SK-N-SH treated with all-trans-retinoic acid at 6 μM for 48 hours (cell line): Measurements from ENCODE around the gene NALCN.

Source experiments
- ATAC-seq: fragments of 200-7000 bp; cut with Tn5 transposase; 3 replicates; pipeline ENCODE4 v1.9.1; 2020; ENCODE audit warnings: mild to moderate bottlenecking, moderate library complexity
- ARNTL ChIP-seq: fragments of 450-650 bp; formaldehyde crosslinking; IDR thresholded peaks from 2 replicates; pipeline ENCODE4 v1.5.0; 2020; ENCODE audit warnings: low read depth, mild to moderate bottlenecking, moderate library complexity, borderline replicate concordance
- BACH2 ChIP-seq: fragments of 250-450 bp; sonication (Bioruptor Pico); IDR thresholded peaks from 2 replicates; pipeline ENCODE4 v1.9.0; 2021; ENCODE audit warnings: mild to moderate bottlenecking, borderline replicate concordance
- CSDC2 ChIP-seq: fragments of 250-450 bp; sonication (Bioruptor Pico); IDR thresholded peaks from 2 replicates; pipeline ENCODE4 v1.5.0; 2020; ENCODE audit warnings: mild to moderate bottlenecking, moderate library complexity
- ESRRG ChIP-seq: fragments of 250-450 bp; sonication (Bioruptor Pico); IDR thresholded peaks from 2 replicates; pipeline ENCODE4 v1.6.1; 2021; ENCODE audit warnings: mild to moderate bottlenecking
- OSR1 ChIP-seq: fragments of 250-450 bp; sonication (Bioruptor Pico); IDR thresholded peaks from 2 replicates; pipeline ENCODE4 v1.8.0; 2022; ENCODE audit warnings: moderate library complexity, mild to moderate bottlenecking, inconsistent platforms
- PPARA ChIP-seq: fragments of 250-450 bp; sonication (Bioruptor Pico); IDR thresholded peaks from 2 replicates; pipeline ENCODE4 v1.5.0; 2020; ENCODE audit warnings: mild to moderate bottlenecking, borderline replicate concordance
- SNAI2 ChIP-seq: fragments of 250-450 bp; sonication (Bioruptor Pico); IDR thresholded peaks from 2 replicates; pipeline ENCODE4 v1.5.0; 2020; ENCODE audit warnings: mild to moderate bottlenecking, moderate library complexity
- TCF4 ChIP-seq: fragments of 250-450 bp; sonication (Bioruptor Pico); IDR thresholded peaks from 2 replicates; pipeline ENCODE4 v1.8.0; 2021; ENCODE audit warnings: mild to moderate bottlenecking, moderate library complexity, borderline replicate concordance
- TOX ChIP-seq: fragments of 250-450 bp; sonication (Bioruptor Pico); IDR thresholded peaks from 2 replicates; pipeline ENCODE4 v1.8.0; 2021; ENCODE audit warnings: mild to moderate bottlenecking, moderate library complexity, borderline replicate concordance
- ZC3H10 ChIP-seq: fragments of 250-450 bp; sonication (Bioruptor Pico); IDR thresholded peaks from 2 replicates; pipeline ENCODE4 v1.5.1; 2021; ENCODE audit warnings: mild to moderate bottlenecking, moderate library complexity
- ZFP3 ChIP-seq: fragments of 250-450 bp; sonication (Bioruptor Pico); IDR thresholded peaks from 2 replicates; pipeline ENCODE4 v1.5.0; 2020; ENCODE audit warnings: mild to moderate bottlenecking, moderate library complexity
- ZFP30 ChIP-seq: fragments of 450-650 bp; formaldehyde crosslinking; IDR thresholded peaks from 2 replicates; pipeline ENCODE4 v1.5.0; 2022; ENCODE audit warnings: mild to moderate bottlenecking, moderate library complexity
- ZNF565 ChIP-seq: fragments of 450-650 bp; formaldehyde crosslinking; conservative IDR thresholded peaks from 2 replicates; pipeline ENCODE4 v1.5.0; 2020; ENCODE audit warnings: low read depth, mild to moderate bottlenecking, moderate library complexity
- ZNF70 ChIP-seq: fragments of 450-650 bp; formaldehyde crosslinking; IDR thresholded peaks from 2 replicates; pipeline ENCODE4 v1.5.0; 2020; ENCODE audit warnings: mild to moderate bottlenecking, moderate library complexity
- ZNF8 ChIP-seq: fragments of 450-650 bp; formaldehyde crosslinking; IDR thresholded peaks from 2 replicates; pipeline ENCODE4 v1.5.0; 2020; ENCODE audit warnings: mild to moderate bottlenecking, moderate library complexity
- TF ChIP-seq, protein P1 (sequence below): fragments of 250-450 bp; sonication (Bioruptor Pico); IDR thresholded peaks from 2 replicates; pipeline ENCODE4 v1.5.1; 2021; ENCODE audit warnings: mild to moderate bottlenecking, moderate library complexity
- TF ChIP-seq, protein P2 (sequence below): fragments of 250-450 bp; sonication (Bioruptor Pico); IDR thresholded peaks from 2 replicates; pipeline ENCODE4 v1.8.0; 2021; ENCODE audit warnings: low read depth, mild to moderate bottlenecking, moderate library complexity, borderline replicate concordance
- TF ChIP-seq, protein P3 (sequence below): fragments of 250-450 bp; sonication (Bioruptor Pico); IDR thresholded peaks from 2 replicates; pipeline ENCODE4 v1.5.0; 2020; ENCODE audit warnings: mild to moderate bottlenecking, moderate library complexity
- TF ChIP-seq, protein P4 (sequence below): fragments of 250-450 bp; sonication (Bioruptor Pico); IDR thresholded peaks from 2 replicates; pipeline ENCODE4 v1.5.1; 2020; ENCODE audit warnings: low read depth, mild to moderate bottlenecking, moderate library complexity
- TF ChIP-seq, protein P5 (sequence below): fragments of 250-450 bp; sonication (Bioruptor Pico); IDR thresholded peaks from 2 replicates; pipeline ENCODE4 v1.8.0; 2020; ENCODE audit warnings: mild to moderate bottlenecking, moderate library complexity, borderline replicate concordance

Gene NALCN

DNA sequence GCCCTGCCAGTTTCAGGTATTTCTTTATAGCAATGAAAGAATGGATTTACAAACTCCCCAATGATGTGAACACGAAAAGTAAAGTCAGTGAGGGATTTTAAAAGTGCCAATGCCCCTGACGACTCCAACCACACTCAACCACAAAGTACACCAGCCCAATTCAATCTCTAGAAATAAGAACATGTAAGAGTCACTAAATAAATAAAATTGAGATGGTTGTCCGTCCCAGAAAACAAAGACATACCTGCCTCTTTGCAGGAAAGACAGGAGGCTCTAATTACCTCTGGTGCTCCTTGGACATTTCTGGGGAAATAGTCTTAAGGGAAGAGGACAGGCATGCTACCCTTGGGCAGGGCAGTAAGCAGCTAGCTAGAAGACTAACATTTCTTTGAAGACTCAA is 55.8 kb downstream of the NALCN start:
- TF ChIP-seq SNAI2 (CRISPR knock-in tag) = no peak
- TF ChIP-seq ZNF8 (CRISPR knock-in tag) = no peak
- TF ChIP-seq, all 23 proteins: peak for 0
- ATAC-seq = no peak

DNA sequence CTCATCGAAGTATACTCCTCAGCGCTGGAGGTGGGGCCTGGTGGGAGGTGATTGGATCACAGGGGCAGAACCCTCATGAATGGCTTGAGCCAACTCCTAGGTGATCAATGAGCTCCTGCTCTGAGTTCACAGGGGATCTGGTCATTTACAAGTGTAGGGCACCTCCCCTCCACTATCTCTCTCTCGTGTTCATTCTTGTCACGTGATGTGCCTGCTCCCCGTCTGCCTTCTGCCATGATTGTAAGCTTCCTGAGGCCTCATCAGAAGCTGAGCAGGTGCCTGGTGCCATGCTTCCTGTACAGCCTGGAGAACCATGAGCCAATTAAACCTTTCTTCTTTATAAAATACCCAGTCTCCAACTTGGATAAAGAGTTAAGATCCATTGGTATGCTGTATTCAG is 61.4 kb downstream of the NALCN start:
- TF ChIP-seq BACH2 (CRISPR knock-in tag) (no peak), ZC3H10 (CRISPR knock-in tag) (no peak), CSDC2 (CRISPR knock-in tag) (no peak), ZFP30 (CRISPR knock-in tag) (no peak), PPARA (CRISPR knock-in tag) (no peak), OSR1 (CRISPR knock-in tag) (no peak), ZFP3 (no peak), TOX (CRISPR knock-in tag) (no peak)
- TF ChIP-seq, protein P1, sequence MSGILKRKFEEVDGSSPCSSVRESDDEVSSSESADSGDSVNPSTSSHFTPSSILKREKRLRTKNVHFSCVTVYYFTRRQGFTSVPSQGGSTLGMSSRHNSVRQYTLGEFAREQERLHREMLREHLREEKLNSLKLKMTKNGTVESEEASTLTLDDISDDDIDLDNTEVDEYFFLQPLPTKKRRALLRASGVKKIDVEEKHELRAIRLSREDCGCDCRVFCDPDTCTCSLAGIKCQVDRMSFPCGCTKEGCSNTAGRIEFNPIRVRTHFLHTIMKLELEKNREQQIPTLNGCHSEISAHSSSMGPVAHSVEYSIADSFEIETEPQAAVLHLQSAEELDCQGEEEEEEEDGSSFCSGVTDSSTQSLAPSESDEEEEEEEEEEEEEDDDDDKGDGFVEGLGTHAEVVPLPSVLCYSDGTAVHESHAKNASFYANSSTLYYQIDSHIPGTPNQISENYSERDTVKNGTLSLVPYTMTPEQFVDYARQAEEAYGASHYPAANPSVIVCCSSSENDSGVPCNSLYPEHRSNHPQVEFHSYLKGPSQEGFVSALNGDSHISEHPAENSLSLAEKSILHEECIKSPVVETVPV = no peak
- TF ChIP-seq, protein P2, sequence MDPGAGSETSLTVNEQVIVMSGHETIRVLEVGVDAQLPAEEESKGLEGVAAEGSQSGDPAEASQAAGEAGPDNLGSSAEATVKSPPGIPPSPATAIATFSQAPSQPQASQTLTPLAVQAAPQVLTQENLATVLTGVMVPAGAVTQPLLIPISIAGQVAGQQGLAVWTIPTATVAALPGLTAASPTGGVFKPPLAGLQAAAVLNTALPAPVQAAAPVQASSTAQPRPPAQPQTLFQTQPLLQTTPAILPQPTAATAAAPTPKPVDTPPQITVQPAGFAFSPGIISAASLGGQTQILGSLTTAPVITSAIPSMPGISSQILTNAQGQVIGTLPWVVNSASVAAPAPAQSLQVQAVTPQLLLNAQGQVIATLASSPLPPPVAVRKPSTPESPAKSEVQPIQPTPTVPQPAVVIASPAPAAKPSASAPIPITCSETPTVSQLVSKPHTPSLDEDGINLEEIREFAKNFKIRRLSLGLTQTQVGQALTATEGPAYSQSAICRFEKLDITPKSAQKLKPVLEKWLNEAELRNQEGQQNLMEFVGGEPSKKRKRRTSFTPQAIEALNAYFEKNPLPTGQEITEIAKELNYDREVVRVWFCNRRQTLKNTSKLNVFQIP (CRISPR knock-in tag) = no peak
- TF ChIP-seq, all 23 proteins: peak for 0
- ATAC-seq = no peak

DNA sequence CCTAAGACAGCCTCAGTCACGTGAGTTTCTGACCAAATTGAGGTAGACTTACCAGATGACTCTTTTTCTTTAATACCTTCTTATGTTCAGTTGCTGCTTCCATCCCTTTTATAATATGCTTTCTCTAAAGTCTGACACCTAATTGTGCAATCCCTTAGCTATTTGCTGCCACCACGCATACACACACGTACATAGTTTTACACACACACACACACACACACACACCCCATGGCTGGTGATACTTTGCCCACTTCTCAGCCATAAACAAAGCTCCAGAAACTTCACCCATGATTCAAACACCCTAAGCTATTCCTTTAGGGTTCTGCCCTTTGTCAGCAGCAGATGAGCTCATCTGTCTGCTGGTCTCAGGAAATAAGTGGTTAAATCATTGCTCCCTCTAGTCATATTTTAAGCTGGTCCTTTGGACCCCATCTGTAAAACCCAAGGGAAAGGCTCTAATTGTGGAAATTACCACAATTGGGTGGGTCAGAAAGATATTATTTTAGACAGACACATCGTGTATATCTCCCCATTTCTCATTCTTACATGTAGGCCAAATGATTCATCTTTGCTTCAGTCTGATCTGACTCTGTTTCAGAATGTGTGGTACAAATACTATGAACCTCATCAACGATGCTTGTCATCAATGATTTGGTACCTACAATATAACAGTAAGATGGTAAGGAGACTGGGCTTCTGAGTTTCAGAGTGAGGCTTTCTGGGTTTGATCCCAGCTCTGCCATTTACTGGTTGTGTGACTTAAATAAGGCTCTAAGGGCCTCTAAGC is 69.2 kb downstream of the NALCN start:
- TF ChIP-seq ESRRG (CRISPR knock-in tag) (no peak), CSDC2 (CRISPR knock-in tag) (no peak), ZNF70 (CRISPR knock-in tag) (no peak), PPARA (CRISPR knock-in tag) (no peak), ZNF565 (CRISPR knock-in tag) (no peak), SNAI2 (CRISPR knock-in tag) (no peak), ZC3H10 (CRISPR knock-in tag) (no peak), ARNTL (no peak), TCF4 (CRISPR knock-in tag) (no peak), OSR1 (CRISPR knock-in tag) (no peak)
- TF ChIP-seq, protein P1 = no peak
- TF ChIP-seq, protein P3, sequence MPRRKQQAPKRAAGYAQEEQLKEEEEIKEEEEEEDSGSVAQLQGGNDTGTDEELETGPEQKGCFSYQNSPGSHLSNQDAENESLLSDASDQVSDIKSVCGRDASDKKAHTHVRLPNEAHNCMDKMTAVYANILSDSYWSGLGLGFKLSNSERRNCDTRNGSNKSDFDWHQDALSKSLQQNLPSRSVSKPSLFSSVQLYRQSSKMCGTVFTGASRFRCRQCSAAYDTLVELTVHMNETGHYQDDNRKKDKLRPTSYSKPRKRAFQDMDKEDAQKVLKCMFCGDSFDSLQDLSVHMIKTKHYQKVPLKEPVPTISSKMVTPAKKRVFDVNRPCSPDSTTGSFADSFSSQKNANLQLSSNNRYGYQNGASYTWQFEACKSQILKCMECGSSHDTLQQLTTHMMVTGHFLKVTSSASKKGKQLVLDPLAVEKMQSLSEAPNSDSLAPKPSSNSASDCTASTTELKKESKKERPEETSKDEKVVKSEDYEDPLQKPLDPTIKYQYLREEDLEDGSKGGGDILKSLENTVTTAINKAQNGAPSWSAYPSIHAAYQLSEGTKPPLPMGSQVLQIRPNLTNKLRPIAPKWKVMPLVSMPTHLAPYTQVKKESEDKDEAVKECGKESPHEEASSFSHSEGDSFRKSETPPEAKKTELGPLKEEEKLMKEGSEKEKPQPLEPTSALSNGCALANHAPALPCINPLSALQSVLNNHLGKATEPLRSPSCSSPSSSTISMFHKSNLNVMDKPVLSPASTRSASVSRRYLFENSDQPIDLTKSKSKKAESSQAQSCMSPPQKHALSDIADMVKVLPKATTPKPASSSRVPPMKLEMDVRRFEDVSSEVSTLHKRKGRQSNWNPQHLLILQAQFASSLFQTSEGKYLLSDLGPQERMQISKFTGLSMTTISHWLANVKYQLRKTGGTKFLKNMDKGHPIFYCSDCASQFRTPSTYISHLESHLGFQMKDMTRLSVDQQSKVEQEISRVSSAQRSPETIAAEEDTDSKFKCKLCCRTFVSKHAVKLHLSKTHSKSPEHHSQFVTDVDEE (CRISPR knock-in tag) = no peak
- TF ChIP-seq, protein P4, sequence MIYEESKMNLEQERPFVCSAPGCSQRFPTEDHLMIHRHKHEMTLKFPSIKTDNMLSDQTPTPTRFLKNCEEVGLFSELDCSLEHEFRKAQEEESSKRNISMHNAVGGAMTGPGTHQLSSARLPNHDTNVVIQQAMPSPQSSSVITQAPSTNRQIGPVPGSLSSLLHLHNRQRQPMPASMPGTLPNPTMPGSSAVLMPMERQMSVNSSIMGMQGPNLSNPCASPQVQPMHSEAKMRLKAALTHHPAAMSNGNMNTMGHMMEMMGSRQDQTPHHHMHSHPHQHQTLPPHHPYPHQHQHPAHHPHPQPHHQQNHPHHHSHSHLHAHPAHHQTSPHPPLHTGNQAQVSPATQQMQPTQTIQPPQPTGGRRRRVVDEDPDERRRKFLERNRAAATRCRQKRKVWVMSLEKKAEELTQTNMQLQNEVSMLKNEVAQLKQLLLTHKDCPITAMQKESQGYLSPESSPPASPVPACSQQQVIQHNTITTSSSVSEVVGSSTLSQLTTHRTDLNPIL = no peak
- TF ChIP-seq, protein P2 (CRISPR knock-in tag) = no peak
- TF ChIP-seq, protein P5, sequence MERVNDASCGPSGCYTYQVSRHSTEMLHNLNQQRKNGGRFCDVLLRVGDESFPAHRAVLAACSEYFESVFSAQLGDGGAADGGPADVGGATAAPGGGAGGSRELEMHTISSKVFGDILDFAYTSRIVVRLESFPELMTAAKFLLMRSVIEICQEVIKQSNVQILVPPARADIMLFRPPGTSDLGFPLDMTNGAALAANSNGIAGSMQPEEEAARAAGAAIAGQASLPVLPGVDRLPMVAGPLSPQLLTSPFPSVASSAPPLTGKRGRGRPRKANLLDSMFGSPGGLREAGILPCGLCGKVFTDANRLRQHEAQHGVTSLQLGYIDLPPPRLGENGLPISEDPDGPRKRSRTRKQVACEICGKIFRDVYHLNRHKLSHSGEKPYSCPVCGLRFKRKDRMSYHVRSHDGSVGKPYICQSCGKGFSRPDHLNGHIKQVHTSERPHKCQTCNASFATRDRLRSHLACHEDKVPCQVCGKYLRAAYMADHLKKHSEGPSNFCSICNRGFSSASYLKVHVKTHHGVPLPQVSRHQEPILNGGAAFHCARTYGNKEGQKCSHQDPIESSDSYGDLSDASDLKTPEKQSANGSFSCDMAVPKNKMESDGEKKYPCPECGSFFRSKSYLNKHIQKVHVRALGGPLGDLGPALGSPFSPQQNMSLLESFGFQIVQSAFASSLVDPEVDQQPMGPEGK (CRISPR knock-in tag) = no peak
- ATAC-seq = no peak
